ENCODE data around the gene CASKIN2. TPM values are rescaled to one million over a fixed set of nuclear protein-coding genes. Genes with fewer than 3 reads are reported as not detected.

The CASKIN2 gene
- total and polyA plus RNA-seq, 10 of the 15 experiments (the other 5 are each of a cell fraction or from before 2014, with no cell fraction given), result 0.02 to 2.7 (median 0.44) TPM; not detected in 1

DNA sequence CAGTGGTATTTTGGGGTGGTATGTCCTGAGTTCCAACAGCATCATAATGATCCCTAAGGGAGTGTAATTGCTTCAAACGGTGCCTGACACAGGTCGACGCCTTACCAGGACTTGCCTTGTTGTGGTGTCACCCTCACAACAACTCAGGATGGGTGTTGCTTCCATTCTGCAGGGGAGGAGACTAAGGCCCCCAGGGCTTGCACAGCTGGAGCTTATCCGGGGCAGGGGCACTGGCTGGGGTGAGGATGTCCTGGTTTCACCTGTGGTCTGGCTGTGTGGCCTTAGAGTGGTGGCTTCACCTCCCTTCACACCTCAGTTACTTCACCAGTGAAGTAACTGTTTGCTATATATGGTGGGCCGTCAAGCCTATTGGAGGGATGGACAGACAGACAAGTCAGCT is 33.5 kb upstream of the CASKIN2 start (continued):
- TF ChIP-seq E2F4 (IDR thresholded peaks at IDR 0.05; ENCODE audit: low read depth, low read length), result no peak
- no peak for TF ChIP-seq NR2F1 (conservative IDR thresholded peaks at IDR 0.05)
- no peak for TF ChIP-seq NFXL1 (IDR thresholded peaks at IDR 0.05; ENCODE audit: borderline replicate concordance)
- no peak for TF ChIP-seq BMI1 (IDR thresholded peaks at IDR 0.05; ENCODE audit: borderline replicate concordance)
- no peak for TF ChIP-seq KAT2A (conservative IDR thresholded peaks at IDR 0.05; ENCODE audit: control insufficient read depth, low read depth, low read length)
- TF ChIP-seq JUND (IDR thresholded peaks at IDR 0.05; ENCODE audit: low read depth, low read length), result no peak

GRCh38 chr17:75547091-75547490 is 31.8 kb upstream of the CASKIN2 start:
- in situ Hi-C loops (cut with MboI) (no loop called here), intact Hi-C loops (cut with micrococcal nuclease; ENCODE audit: unreplicated experiment) (no loop called here)
- ChIA-PET SMC1A (ENCODE audit: uncharacterized antibody, unreplicated experiment) (no interaction called here), CTCF (no interaction called here), POLR2A (no interaction called here), RAD21 (ENCODE audit: unreplicated experiment) (no interaction called here)
- BruUV-seq (replicated peaks), result no TSS peak
- Histone ChIP-seq H3K9me3 (replicated peaks; ENCODE audit: control insufficient read depth, insufficient read depth, low read length) (no peaks in the 10 kb centered on the region), H4K20me1 (ENCODE audit: control insufficient read depth, insufficient read depth) (no peaks in the 10 kb centered on the region), H3K4me2 (ENCODE audit: control insufficient read depth, insufficient read depth) (no peak overlapping the region), H3K79me2 (ENCODE audit: control insufficient read depth, insufficient read depth, low read length) (no peaks in the 10 kb centered on the region), H3K36me3 (ENCODE audit: control insufficient read depth in 2 of 2, insufficient read depth in 2 of 2, low read length in 1 of 2) (no peaks in the 10 kb centered on the region), H3K4me1 (ENCODE audit: control insufficient read depth, insufficient read depth, low read length) (no peaks in the 10 kb centered on the region), H3K27me3 (replicated peaks in 1 of 2; ENCODE audit: control insufficient read depth in 2 of 2, insufficient read depth in 2 of 2, low read length in 1 of 2) (no peaks in the 10 kb centered on the region), H3K4me3 (no peak overlapping the region), H3K9ac (ENCODE audit: control insufficient read depth, insufficient read depth, low read length) (no peak overlapping the region), H2AFZ (ENCODE audit: control insufficient read depth, low read depth, low read length) (no peak overlapping the region), H3K27ac (ENCODE audit: control insufficient read depth, insufficient read depth) (no peak overlapping the region)
- no peak for TF ChIP-seq KLF5 (IDR thresholded peaks at IDR 0.05; ENCODE audit: partially characterized antibody)
- no peak for TF ChIP-seq ASH2L (IDR thresholded peaks at IDR 0.05; ENCODE audit: borderline replicate concordance, low read depth)
- TF ChIP-seq RBBP5 (conservative IDR thresholded peaks at IDR 0.05), result no peak
- no peak for TF ChIP-seq STAT1 (conservative IDR thresholded peaks at IDR 0.05)
- TF ChIP-seq, protein P1, sequence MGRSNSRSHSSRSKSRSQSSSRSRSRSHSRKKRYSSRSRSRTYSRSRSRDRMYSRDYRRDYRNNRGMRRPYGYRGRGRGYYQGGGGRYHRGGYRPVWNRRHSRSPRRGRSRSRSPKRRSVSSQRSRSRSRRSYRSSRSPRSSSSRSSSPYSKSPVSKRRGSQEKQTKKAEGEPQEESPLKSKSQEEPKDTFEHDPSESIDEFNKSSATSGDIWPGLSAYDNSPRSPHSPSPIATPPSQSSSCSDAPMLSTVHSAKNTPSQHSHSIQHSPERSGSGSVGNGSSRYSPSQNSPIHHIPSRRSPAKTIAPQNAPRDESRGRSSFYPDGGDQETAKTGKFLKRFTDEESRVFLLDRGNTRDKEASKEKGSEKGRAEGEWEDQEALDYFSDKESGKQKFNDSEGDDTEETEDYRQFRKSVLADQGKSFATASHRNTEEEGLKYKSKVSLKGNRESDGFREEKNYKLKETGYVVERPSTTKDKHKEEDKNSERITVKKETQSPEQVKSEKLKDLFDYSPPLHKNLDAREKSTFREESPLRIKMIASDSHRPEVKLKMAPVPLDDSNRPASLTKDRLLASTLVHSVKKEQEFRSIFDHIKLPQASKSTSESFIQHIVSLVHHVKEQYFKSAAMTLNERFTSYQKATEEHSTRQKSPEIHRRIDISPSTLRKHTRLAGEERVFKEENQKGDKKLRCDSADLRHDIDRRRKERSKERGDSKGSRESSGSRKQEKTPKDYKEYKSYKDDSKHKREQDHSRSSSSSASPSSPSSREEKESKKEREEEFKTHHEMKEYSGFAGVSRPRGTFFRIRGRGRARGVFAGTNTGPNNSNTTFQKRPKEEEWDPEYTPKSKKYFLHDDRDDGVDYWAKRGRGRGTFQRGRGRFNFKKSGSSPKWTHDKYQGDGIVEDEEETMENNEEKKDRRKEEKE (IDR thresholded peaks at IDR 0.05), result no peak
- no peak for TF ChIP-seq USF2 (IDR thresholded peaks at IDR 0.05; ENCODE audit: borderline replicate concordance, low read depth, low read length)
- no peak for TF ChIP-seq CEBPB (IDR thresholded peaks at IDR 0.05; ENCODE audit: borderline replicate concordance in 1 of 2, low read depth in 2 of 2, low read length in 2 of 2)
- no peak for TF ChIP-seq EZH2 (IDR thresholded peaks at IDR 0.05; ENCODE audit: borderline replicate concordance, control insufficient read depth, low read depth, low read length)
- no peak for TF ChIP-seq SMC3 (IDR thresholded peaks at IDR 0.05; ENCODE audit: borderline replicate concordance, low read length)
- TF ChIP-seq NR2C1 (IDR thresholded peaks at IDR 0.05), result no peak
- TF ChIP-seq RELA (IDR thresholded peaks at IDR 0.05; ENCODE audit: borderline replicate concordance, partially characterized antibody), result no peak
- no peak for TF ChIP-seq RUNX3 (IDR thresholded peaks at IDR 0.05; ENCODE audit: low read length)
- TF ChIP-seq ZNF622 (IDR thresholded peaks at IDR 0.05), result no peak
- TF ChIP-seq TCF3 (IDR thresholded peaks at IDR 0.05; ENCODE audit: borderline replicate concordance, insufficient read depth, low read depth, low read length), result no peak
- TF ChIP-seq GATAD2B (conservative IDR thresholded peaks at IDR 0.05; ENCODE audit: low read depth), result no peak
- DNase-seq (ENCODE audit: low read depth, low spot score) (no peak), FAIRE-seq (no peak), ATAC-seq (no peak)
- 64% methylated on average over 9 of the region's 9 CpGs for WGBS (ENCODE audit: insufficient coverage, insufficient replicate concordance, low lambda C conversion rate, missing lambda C conversion rate)

Data from GM12878 (cell line).